HG03520 (cell line): ENCODE results near the gene JARID2.

Experiments
- ATAC-seq: cut with Tn5 transposase; IDR thresholded peaks from one replicate; pipeline ENCODE4 v1.9.1; 2021; ENCODE audit warnings: mild to moderate bottlenecking, moderate library complexity; ENCODE audit not compliant: unreplicated experiment

The JARID2 gene

DNA sequence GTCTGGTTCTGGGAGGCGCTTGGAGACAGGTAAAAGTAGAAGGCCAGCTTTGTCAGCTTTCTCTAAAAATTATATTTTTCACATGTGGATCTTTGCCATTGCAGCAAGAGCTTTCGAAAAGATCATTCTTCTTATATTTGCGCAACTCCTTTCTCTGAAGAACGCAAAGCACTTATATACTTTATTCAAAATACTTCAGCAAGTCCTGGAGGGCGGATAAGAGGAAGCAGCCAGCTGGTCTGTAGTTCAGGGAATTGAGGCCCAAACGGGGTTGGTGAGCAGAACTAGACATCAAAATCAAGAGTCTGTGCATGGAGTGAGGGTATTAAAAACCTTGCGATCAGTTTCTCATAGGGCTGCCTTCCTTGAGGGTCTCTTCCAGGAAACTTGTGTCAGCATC is 234.7 kb downstream of the JARID2 start:
- no peak for ATAC-seq

DNA sequence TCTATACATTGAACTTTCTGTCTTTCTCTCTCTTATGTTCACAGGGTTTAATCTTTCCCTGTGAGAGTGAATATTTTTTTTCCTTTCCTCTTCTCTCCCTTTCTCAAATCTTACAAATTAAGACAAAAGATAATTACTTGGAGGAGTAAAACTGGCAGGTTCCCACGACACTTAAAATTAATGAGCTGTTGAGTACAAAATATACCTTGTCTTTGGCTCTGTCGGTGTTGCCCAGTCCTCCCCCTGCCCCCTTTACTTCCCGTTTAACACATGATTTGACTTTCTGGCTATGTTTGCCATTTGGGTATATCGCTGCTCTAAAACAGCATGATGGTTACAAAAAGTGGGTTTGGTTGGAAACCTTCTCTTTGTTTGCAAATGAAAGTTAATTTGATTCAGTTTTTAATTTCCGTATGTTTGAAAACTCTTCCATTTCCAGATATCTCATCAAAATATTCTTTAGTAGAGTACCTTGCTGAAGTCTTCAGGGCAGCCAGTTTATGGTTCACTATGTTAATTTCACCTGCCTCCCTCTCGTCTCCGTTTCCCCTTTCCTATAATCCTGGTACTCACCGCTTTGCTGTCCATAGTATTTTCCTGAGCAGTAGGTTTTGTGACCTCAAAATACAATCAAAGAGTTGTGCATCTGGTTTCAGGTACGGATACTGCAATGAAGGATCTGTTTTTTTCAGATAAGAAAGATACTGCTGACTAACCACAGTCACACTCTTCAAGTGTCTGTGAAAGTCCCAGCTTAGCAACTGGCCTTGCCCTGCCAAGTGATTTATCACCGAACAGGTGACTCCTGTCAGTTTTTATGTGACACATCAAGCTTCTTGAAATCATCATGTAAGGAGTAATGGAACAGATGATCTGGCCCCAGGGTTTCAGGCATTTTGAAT is 235.8 kb downstream of the JARID2 start:
- ATAC-seq, result no peak

DNA sequence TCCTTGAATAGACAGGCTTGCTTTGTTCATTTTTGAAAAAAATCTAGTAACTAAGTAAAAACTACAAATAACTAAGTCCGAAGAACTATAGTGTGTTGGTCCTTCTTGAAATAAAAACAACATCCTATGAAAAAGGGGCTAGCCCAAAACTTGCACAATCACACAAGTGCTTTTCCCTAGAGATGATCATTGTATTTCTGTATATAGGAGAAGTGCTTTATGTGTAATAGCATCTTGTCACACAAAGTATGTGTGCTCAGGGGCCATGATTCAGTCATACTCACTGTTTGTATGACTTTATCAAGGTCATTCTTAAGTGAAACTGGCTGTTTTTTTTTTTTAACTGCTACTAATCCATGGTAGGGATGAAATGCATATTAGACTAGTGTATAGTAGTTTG is 237.2 kb downstream of the JARID2 start:
- no peak for ATAC-seq

DNA sequence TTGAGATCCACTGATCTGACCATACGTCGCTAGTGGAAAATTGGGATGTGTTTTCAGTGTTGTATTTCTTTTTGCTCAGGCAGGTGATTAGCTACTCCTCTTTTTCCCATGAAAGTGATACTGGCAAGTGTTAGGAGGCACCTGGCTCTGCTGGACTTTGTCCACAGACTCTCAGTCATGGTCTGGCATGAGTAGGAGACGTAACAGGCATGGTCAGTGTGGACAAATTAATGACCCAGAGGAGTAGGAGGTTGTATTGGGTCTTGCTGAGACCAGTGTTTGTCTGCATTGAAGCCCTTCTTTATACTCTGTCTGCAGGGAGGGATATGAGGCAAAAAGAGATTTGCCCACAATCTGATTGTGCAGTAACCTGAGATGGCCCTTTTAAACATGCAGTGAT is 238.3 kb downstream of the JARID2 start:
- ATAC-seq, result no peak

GRCh38 chr6:15484821-15485220 is 239.0 kb downstream of the JARID2 start:
- no peak for ATAC-seq

GRCh38 chr6:15485936-15486335 is 240.1 kb downstream of the JARID2 start:
- no peak for ATAC-seq

DNA sequence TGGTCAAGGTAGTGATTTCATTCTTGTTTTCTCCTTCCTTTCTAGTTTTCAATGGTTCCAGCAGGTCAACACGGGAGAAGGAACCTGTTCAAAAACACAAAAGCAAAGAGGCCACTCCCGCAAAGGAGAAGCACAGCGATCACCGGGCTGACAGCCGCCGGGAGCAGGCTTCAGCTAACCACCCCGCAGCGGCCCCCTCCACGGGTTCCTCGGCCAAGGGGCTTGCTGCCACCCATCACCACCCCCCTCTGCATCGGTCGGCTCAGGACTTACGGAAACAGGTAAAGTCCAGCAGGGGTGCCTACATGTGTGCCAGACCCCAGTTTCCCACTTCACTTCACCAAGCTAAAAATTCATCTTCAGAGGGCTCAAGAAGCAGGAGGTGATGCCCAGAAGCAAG is 241.4 kb downstream of the JARID2 start:
- ATAC-seq, result no peak

GRCh38 chr6:15489261-15489962 is 243.5 kb downstream of the JARID2 start:
- no peak for ATAC-seq

GRCh38 chr6:15490242-15491100 is 244.6 kb downstream of the JARID2 start:
- no peak for ATAC-seq

DNA sequence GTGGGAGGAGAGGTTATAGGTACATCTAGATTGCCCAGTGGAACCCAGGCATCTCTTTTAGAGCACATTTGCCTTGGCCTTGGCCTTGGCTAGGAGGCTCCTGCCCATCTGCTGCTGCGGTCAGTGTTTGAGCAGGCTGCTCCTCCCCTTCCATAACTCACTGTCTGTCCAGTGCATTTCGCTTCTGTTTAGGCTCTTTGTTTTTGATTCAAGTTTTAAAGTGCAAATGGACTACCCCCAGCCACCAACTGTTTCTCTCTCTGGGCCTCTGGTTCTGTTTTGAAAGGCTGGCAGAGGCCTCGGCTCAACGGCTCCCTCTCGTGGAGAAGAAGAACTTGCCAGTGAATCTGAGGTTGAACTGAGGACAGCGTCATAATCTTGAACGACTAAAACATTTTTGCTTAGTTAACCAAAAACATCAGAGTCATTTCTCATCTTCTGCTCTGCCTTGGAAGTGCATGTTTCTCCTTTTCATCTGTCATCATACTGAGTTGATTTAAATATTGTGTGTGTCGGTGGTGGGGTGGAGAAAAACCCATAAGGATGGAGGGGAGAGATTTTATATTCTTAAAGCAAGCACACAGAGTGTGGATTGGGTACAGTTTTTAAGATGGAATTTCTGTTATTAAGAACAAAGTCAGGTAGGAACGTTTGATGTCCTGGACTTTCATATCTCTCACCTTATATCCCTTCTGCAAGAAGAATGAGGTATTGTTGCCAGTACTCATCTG is 245.6 kb downstream of the JARID2 start:
- ATAC-seq, result no peak

GRCh38 chr6:15491986-15492269 is 246.1 kb downstream of the JARID2 start:
- ATAC-seq, result no peak

- ATAC-seq, result no peak
Observed at GRCh38 chr6:15493437-15494168, 247.7 kb downstream of the JARID2 start.

DNA sequence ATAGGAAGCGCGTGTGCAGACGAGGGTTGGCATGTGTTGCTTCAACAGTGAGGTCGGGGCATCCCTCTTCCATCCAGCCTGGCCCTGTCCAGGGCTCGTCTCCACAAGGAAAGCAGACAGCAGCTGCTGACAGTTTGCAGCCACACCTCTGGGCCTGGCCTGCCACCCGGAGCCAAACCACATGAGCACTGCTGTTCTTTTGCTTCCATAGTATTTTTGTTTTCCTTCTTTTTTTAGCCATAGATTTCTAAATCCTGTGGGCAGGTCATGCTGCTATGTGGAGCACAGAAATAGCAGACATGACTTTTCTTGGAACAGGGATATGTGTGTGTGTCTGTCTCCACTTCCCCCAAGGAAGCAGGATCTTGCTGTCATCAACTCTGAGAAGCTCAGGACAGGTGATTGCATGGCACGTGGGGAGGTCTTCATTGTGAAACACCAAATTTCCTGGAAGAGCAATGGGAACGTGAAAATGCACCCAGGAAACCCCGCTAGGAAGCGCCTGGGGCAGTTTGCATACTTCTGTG is 249.6 kb downstream of the JARID2 start:
- ATAC-seq, result no peak

- no peak for ATAC-seq
Observed at GRCh38 chr6:15496345-15497131, 250.7 kb downstream of the JARID2 start.

GRCh38 chr6:15498640-15499039 is 252.8 kb downstream of the JARID2 start:
- no peak for ATAC-seq

DNA sequence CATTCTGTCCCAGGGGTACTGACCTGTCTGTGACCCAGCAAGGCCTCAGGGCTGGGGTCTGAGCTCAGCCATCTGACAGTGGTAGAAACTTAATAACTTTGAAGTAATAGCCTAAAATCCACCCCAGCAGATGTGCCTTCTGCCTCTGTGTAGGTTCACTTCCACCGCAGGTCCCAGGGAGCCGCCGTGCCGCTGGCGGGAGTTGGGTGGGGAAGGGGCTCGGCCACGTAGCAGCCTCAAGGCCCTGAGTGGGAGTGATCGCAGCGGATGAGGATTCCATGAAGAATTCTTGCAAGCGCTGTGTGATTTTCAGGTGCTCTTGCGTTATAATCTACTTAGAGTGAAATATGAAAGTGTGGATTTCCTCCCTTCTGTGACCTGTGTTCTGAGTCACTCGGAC is 253.3 kb downstream of the JARID2 start:
- ATAC-seq, result no peak

DNA sequence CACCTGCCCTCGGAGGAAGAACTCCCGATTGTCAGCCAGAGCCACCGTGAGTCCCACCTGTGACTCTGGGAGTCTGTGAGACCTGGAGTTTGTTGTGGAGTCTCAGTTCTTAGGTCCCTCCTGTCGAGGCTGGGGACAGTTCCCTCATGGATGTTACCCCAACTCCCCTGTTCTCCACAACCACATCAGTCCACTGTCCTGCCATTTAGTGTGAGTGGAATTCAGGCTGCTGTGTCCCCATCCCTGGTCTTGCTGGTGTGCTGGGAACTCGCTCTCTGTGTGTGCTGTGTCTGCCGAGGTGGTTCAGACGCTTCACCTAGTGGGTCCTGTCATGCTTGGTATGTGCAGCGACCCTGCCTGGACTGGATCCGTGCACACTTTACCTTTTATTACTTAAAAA is 253.7 kb downstream of the JARID2 start:
- ATAC-seq, result no peak

DNA sequence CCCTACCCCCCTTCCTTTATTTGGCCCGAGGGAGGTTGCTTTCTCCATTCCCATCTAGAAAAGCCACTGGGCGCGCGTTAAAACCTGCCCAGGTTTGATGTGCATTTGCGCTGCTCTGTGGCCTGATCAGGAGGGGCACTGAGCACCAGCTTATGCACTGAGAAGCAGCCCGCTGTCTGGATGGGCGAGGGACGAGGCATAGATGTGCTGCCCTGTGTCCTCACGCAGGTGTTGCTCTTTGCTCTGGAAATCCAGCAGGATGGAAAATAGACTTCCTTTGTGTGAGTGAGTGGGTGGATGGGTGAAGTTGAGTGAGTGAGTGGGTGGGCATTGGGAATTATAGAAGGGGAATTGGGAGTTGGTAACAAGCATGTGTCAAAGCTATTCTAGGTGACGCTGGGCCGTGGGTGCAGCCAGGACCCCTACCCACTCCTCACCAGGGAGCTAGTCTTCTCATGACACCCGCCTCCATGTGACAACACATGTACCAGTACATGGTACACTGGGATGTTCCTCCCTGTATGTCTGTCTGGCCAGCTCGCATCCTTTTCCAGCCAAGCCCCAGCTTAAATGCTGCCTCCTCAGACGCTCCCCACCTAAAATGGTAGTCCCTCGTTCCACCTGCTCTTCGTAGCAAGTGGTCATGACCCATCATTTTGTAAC is 254.3 kb downstream of the JARID2 start:
- no peak for ATAC-seq
